Activated naive CD4-positive, alpha-beta T cell treated with anti-CD3 and anti-CD28 coated beads for 36 hours (primary cell): ENCODE measurements around the gene IGF1R. TPM values are rescaled to one million over a fixed set of nuclear protein-coding genes. Genes with fewer than 3 reads are reported as not detected.

Experiments used
- CTCF ChIA-PET: fragments of 350-600 bp; sonication (Branson Sonifier 250); formaldehyde crosslinking; loops from one replicate; lab custom pipeline; 2021; ENCODE audit warnings: antibody characterized with exemption; lab: Charles Lee
- DNase-seq: peaks from one replicate; pipeline ENCODE4 v3.0.0-alpha.2; 2020
- H3K27ac Mint-ChIP-seq: one replicate; pipeline ENCODE4 v1.8.0; 2021; ENCODE audit warnings: mild to moderate bottlenecking, mixed read lengths
- H3K27me3 Mint-ChIP-seq: one replicate; pipeline ENCODE4 v1.8.0; 2021; ENCODE audit warnings: low read depth, mixed read lengths
- H3K36me3 Mint-ChIP-seq: one replicate; pipeline ENCODE4 v1.8.0; 2021; ENCODE audit warnings: low read depth, mixed read lengths
- H3K4me1 Mint-ChIP-seq: one replicate; pipeline ENCODE4 v1.8.0; 2021; ENCODE audit warnings: low read depth, mixed read lengths
- H3K4me3 Mint-ChIP-seq: one replicate; pipeline ENCODE4 v1.8.0; 2021; ENCODE audit warnings: mild to moderate bottlenecking, moderate library complexity, mixed read lengths
- H3K9me3 Mint-ChIP-seq: one replicate; pipeline ENCODE4 v1.8.0; 2021; ENCODE audit warnings: mixed read lengths
- intact Hi-C: fragments of 100-400 bp; cut with micrococcal nuclease; formaldehyde crosslinking; loops from one replicate; pipeline ENCODE4 v1.15.1; 2023
- total RNA-seq, 2 experiments: library from RNA; stranded (reverse); gene quantifications; one replicate each; pipeline ENCODE4 v1.2.3, GENCODE V29; 2021

IGF1R gene
- total RNA-seq, 2 experiments from 2014 or later: 25.6 to 26.6 TPM

GRCh38 chr15:98727115-98728040 is 79.0 kb downstream of the IGF1R start:
- intact Hi-C loops: no loop called here
- no peak for DNase-seq
- peaks cover 5% of the 10 kb centered on the region for H3K36me3 Mint-ChIP-seq
- CTCF ChIA-PET: interaction anchor here (0.9 kb wide), 1 partner anchor 68 kb away, joined by 3 read pairs; no protein-coding TSS in a partner anchor
- peaks cover 56% of the 10 kb centered on the region for H3K4me1 Mint-ChIP-seq
- H3K27me3 Mint-ChIP-seq: no peaks in the 10 kb centered on the region
- no peak overlapping the region for H3K4me3 Mint-ChIP-seq
- no peaks in the 10 kb centered on the region for H3K9me3 Mint-ChIP-seq
- no peak overlapping the region for H3K27ac Mint-ChIP-seq

GRCh38 chr15:98728082-98728810 is 79.9 kb downstream of the IGF1R start:
- Mint-ChIP-seq H3K27ac (no peak overlapping the region), H3K4me3 (no peak overlapping the region), H3K9me3 (no peaks in the 10 kb centered on the region), H3K27me3 (no peaks in the 10 kb centered on the region), H3K36me3 (peaks cover 5% of the 10 kb centered on the region), H3K4me1 (peaks cover 50% of the 10 kb centered on the region)
- no peak for DNase-seq
- CTCF ChIA-PET: interaction anchor here (0.9 to 1.2 kb wide), 3 partner anchors 69 to 300 kb away, joined by 3 read pairs; no protein-coding TSS in a partner anchor
- intact Hi-C loops: no loop called here

GRCh38 chr15:98728811-98729160 is 80.4 kb downstream of the IGF1R start:
- Mint-ChIP-seq H3K27me3 (no peaks in the 10 kb centered on the region), H3K36me3 (peaks cover 5% of the 10 kb centered on the region), H3K9me3 (no peaks in the 10 kb centered on the region), H3K4me3 (no peak overlapping the region), H3K4me1 (peaks cover 50% of the 10 kb centered on the region), H3K27ac (no peak overlapping the region)
- intact Hi-C loops: no loop called here
- DNase-seq: no peak
- CTCF ChIA-PET: interaction anchor here (0.9 to 1.2 kb wide), 3 partner anchors 69 to 300 kb away, joined by 3 read pairs; no protein-coding TSS in a partner anchor

- Mint-ChIP-seq H3K27ac (no peak overlapping the region), H3K27me3 (no peaks in the 10 kb centered on the region), H3K36me3 (peaks cover 5% of the 10 kb centered on the region), H3K4me1 (peaks cover 56% of the 10 kb centered on the region), H3K9me3 (no peaks in the 10 kb centered on the region), H3K4me3 (no peak overlapping the region)
- DNase-seq: no peak
- CTCF ChIA-PET: no interaction called here
- intact Hi-C loops: no loop called here
These were observed 81.2 kb downstream of the IGF1R start for GRCh38 chr15:98729446-98730042.

- Mint-ChIP-seq H3K27ac (no peak overlapping the region), H3K9me3 (no peaks in the 10 kb centered on the region), H3K4me3 (no peak overlapping the region), H3K27me3 (no peaks in the 10 kb centered on the region), H3K36me3 (no peaks in the 10 kb centered on the region), H3K4me1 (peaks cover 66% of the 10 kb centered on the region)
- intact Hi-C loops: no loop called here
- CTCF ChIA-PET: no interaction called here
- DNase-seq: no peak
These were observed 82.7 kb downstream of the IGF1R start for GRCh38 chr15:98730860-98731711.

GRCh38 chr15:98731712-98732450 is 83.5 kb downstream of the IGF1R start:
- Mint-ChIP-seq H3K36me3 (no peaks in the 10 kb centered on the region), H3K4me3 (no peak overlapping the region), H3K27me3 (no peaks in the 10 kb centered on the region), H3K27ac (no peak overlapping the region), H3K4me1 (peaks cover 66% of the 10 kb centered on the region), H3K9me3 (no peaks in the 10 kb centered on the region)
- no peak for DNase-seq
- CTCF ChIA-PET: interaction anchor here (1.2 kb wide), 1 partner anchor 47 kb away, joined by 4 read pairs; no protein-coding TSS in a partner anchor
- intact Hi-C loops: no loop called here

GRCh38 chr15:98733098-98733497 is 84.8 kb downstream of the IGF1R start:
- H3K4me1 Mint-ChIP-seq: peaks cover 65% of the 10 kb centered on the region
- intact Hi-C loops: no loop called here
- no peak for DNase-seq
- no peak overlapping the region for H3K27ac Mint-ChIP-seq
- no peaks in the 10 kb centered on the region for H3K9me3 Mint-ChIP-seq
- CTCF ChIA-PET: interaction anchor here (0.6 to 1.2 kb wide), 2 partner anchors 46 to 441 kb away, joined by 3 to 4 read pairs; no protein-coding TSS in a partner anchor
- no peaks in the 10 kb centered on the region for H3K36me3 Mint-ChIP-seq
- H3K27me3 Mint-ChIP-seq: no peaks in the 10 kb centered on the region
- H3K4me3 Mint-ChIP-seq: no peak overlapping the region

- no peak overlapping the region for H3K27ac Mint-ChIP-seq
- intact Hi-C loops: no loop called here
- DNase-seq: no peak
- H3K9me3 Mint-ChIP-seq: no peaks in the 10 kb centered on the region
- H3K4me3 Mint-ChIP-seq: no peak overlapping the region
- CTCF ChIA-PET: no interaction called here
- H3K36me3 Mint-ChIP-seq: no peaks in the 10 kb centered on the region
- peaks cover 67% of the 10 kb centered on the region for H3K4me1 Mint-ChIP-seq
- no peaks in the 10 kb centered on the region for H3K27me3 Mint-ChIP-seq
These were observed 86.3 kb downstream of the IGF1R start for GRCh38 chr15:98734466-98735199.

GRCh38 chr15:98735304-98735703 is 87.0 kb downstream of the IGF1R start:
- no peaks in the 10 kb centered on the region for H3K36me3 Mint-ChIP-seq
- peaks cover 66% of the 10 kb centered on the region for H3K4me1 Mint-ChIP-seq
- no peaks in the 10 kb centered on the region for H3K27me3 Mint-ChIP-seq
- intact Hi-C loops: no loop called here
- DNase-seq: no peak
- no peak overlapping the region for H3K27ac Mint-ChIP-seq
- no peaks in the 10 kb centered on the region for H3K9me3 Mint-ChIP-seq
- H3K4me3 Mint-ChIP-seq: no peak overlapping the region
- CTCF ChIA-PET: no interaction called here

GRCh38 chr15:98735895-98736617 is 87.7 kb downstream of the IGF1R start:
- Mint-ChIP-seq H3K4me1 (peaks cover 70% of the 10 kb centered on the region), H3K9me3 (no peaks in the 10 kb centered on the region), H3K4me3 (no peak overlapping the region), H3K27me3 (no peaks in the 10 kb centered on the region), H3K27ac (no peak overlapping the region), H3K36me3 (no peaks in the 10 kb centered on the region)
- intact Hi-C loops: no loop called here
- no peak for DNase-seq
- CTCF ChIA-PET: no interaction called here
